H54 (cell line): ENCODE data around the gene LGMN.
A peak's percentile ranks its signal among the peaks of the same experiment; 100 is the strongest.

Source experiments
- DNase-seq: peaks from one replicate; pipeline ENCODE4 v3.0.0; 2011; ENCODE audit warnings: low spot score, mixed read lengths; ENCODE audit not compliant: insufficient read length
- FAIRE-seq: peaks from 3 replicates; lab custom pipeline; 2011; peaks lifted over from hg19 to GRCh38; lab: Jason Lieb, UNC
- POLR2A ChIP-seq: IDR thresholded peaks from 2 replicates; pipeline ENCODE4 v1.6.1; 2011; ENCODE audit warnings: low read depth, mild to moderate bottlenecking, low read length

Gene LGMN

GRCh38 chr14:92704036-92704804 is 44.2 kb downstream of the LGMN start:
- no peak for FAIRE-seq
- TF ChIP-seq POLR2A, result no peak
- no peak for DNase-seq

- no peak for TF ChIP-seq POLR2A
- FAIRE-seq (no peak), DNase-seq (no peak)
Observed at GRCh38 chr14:92703516-92703915, 44.9 kb downstream of the LGMN start.

GRCh38 chr14:92702441-92702918 is 45.9 kb downstream of the LGMN start:
- DNase-seq (no peak), FAIRE-seq (no peak)
- no peak for TF ChIP-seq POLR2A

GRCh38 chr14:92701826-92702225 is 46.6 kb downstream of the LGMN start:
- no peak for TF ChIP-seq POLR2A
- DNase-seq (no peak), FAIRE-seq (no peak)

- no peak for TF ChIP-seq POLR2A
- no peak for DNase-seq
- no peak for FAIRE-seq
Observed at GRCh38 chr14:92698393-92698792, 50.0 kb downstream of the LGMN start.

- FAIRE-seq, result no peak
- no peak for TF ChIP-seq POLR2A
- DNase-seq, result no peak
Observed at GRCh38 chr14:92696366-92696765, 52.1 kb downstream of the LGMN start.

- no peak for FAIRE-seq
Observed at GRCh38 chr14:92695562-92695961, 52.9 kb downstream of the LGMN start.

GRCh38 chr14:92694807-92695206 is 53.6 kb downstream of the LGMN start:
- FAIRE-seq (no peak), DNase-seq (no peak)
- TF ChIP-seq POLR2A, result no peak

More at GRCh38 chr14:92695562-92695961, 52.9 kb downstream of the LGMN start:
- no peak for DNase-seq
- no peak for TF ChIP-seq POLR2A

- TF ChIP-seq POLR2A, result no peak
- DNase-seq (no peak), FAIRE-seq (no peak)
Observed at GRCh38 chr14:92693998-92694795, 54.2 kb downstream of the LGMN start.

- no peak for TF ChIP-seq POLR2A
- no peak for FAIRE-seq
- DNase-seq, result no peak
Observed at GRCh38 chr14:92692822-92693226, 55.6 kb downstream of the LGMN start.

GRCh38 chr14:92690171-92691011 is 58.0 kb downstream of the LGMN start:
- FAIRE-seq, result peak; percentile 94
- peak; percentile 82 for DNase-seq
- TF ChIP-seq POLR2A, result no peak

GRCh38 chr14:92688434-92689375 is 59.7 kb downstream of the LGMN start:
- DNase-seq, result no peak

More at GRCh38 chr14:92688434-92689375, 59.7 kb downstream of the LGMN start:
- TF ChIP-seq POLR2A, result no peak
- FAIRE-seq, result no peak
